ENCODE measurements around the gene PIEZO2. TPM values are rescaled to one million over a fixed set of nuclear protein-coding genes. Genes with fewer than 3 reads are reported as not detected.

The PIEZO2 gene
- total and polyA plus RNA-seq, 2 experiments from 2014 or later, result 24.5 to 70.8 TPM

- Histone ChIP-seq H4K20me1 (ENCODE audit: insufficient read depth, poor library complexity, severe bottlenecking) (no peaks in the 10 kb centered on the region), H3K79me2 (no peaks in the 10 kb centered on the region), H2AFZ (no peak overlapping the region), H3K9me2 (replicated peaks; ENCODE audit: insufficient read depth) (no peaks in the 10 kb centered on the region), H3K27me3 (no peaks in the 10 kb centered on the region), H3K4me2 (no peak overlapping the region), H3K36me3 (replicated peaks; ENCODE audit: insufficient read depth, low read depth) (no peaks in the 10 kb centered on the region), H3K4me1 (ENCODE audit: insufficient read depth) (no peaks in the 10 kb centered on the region), H3K9me3 (ENCODE audit: low read depth) (no peaks in the 10 kb centered on the region), H3K4me3 (no peak overlapping the region), H3K27ac (no peak overlapping the region)
- TF ChIP-seq EZH2 (IDR thresholded peaks at IDR 0.05; ENCODE audit: borderline replicate concordance) (no peak), CTCF (IDR thresholded peaks at IDR 0.05; ENCODE audit: poor library complexity) (no peak), EZH2phosphoT487 (IDR thresholded peaks at IDR 0.05; ENCODE audit: low read depth, severe bottlenecking, unreplicated experiment) (no peak)
- no peak for DNase-seq (ENCODE audit: low spot score)
- WGBS (ENCODE audit: low lambda C conversion rate, missing lambda C conversion rate), result 97% methylated on average over 44 of the region's 67 CpGs
Measured at GRCh38 chr18:10726198-10727068, 422.9 kb downstream of the PIEZO2 start.

GRCh38 chr18:10724666-10725065, 424.7 kb downstream of the PIEZO2 start:
- Histone ChIP-seq H3K4me2 (no peak overlapping the region), H3K79me2 (no peaks in the 10 kb centered on the region), H3K4me3 (no peak overlapping the region), H3K9me3 (ENCODE audit: low read depth) (no peaks in the 10 kb centered on the region), H4K20me1 (ENCODE audit: insufficient read depth, poor library complexity, severe bottlenecking) (no peaks in the 10 kb centered on the region), H3K36me3 (replicated peaks; ENCODE audit: insufficient read depth, low read depth) (no peaks in the 10 kb centered on the region), H2AFZ (no peak overlapping the region), H3K9me2 (replicated peaks; ENCODE audit: insufficient read depth) (no peaks in the 10 kb centered on the region), H3K27me3 (no peaks in the 10 kb centered on the region), H3K4me1 (ENCODE audit: insufficient read depth) (no peaks in the 10 kb centered on the region), H3K27ac (no peak overlapping the region)
- TF ChIP-seq EZH2phosphoT487 (IDR thresholded peaks at IDR 0.05; ENCODE audit: low read depth, severe bottlenecking, unreplicated experiment), result no peak
- TF ChIP-seq EZH2 (IDR thresholded peaks at IDR 0.05; ENCODE audit: borderline replicate concordance), result no peak
- no peak for TF ChIP-seq CTCF (IDR thresholded peaks at IDR 0.05; ENCODE audit: poor library complexity)
- DNase-seq (ENCODE audit: low spot score), result no peak
- 97% methylated on average over 17 of the region's 18 CpGs for WGBS (ENCODE audit: low lambda C conversion rate, missing lambda C conversion rate)

GRCh38 chr18:10723496-10723895, 425.9 kb downstream of the PIEZO2 start:
- Histone ChIP-seq H3K4me1 (ENCODE audit: insufficient read depth) (no peaks in the 10 kb centered on the region), H3K36me3 (replicated peaks; ENCODE audit: insufficient read depth, low read depth) (no peaks in the 10 kb centered on the region), H3K9me3 (ENCODE audit: low read depth) (no peaks in the 10 kb centered on the region), H3K79me2 (no peaks in the 10 kb centered on the region), H2AFZ (no peak overlapping the region), H3K9me2 (replicated peaks; ENCODE audit: insufficient read depth) (no peaks in the 10 kb centered on the region), H3K27ac (no peak overlapping the region), H3K4me2 (no peak overlapping the region), H3K27me3 (no peaks in the 10 kb centered on the region), H3K4me3 (no peak overlapping the region), H4K20me1 (ENCODE audit: insufficient read depth, poor library complexity, severe bottlenecking) (no peaks in the 10 kb centered on the region)
- DNase-seq (ENCODE audit: low spot score), result no peak
- no peak for TF ChIP-seq CTCF (IDR thresholded peaks at IDR 0.05; ENCODE audit: poor library complexity)
- TF ChIP-seq EZH2 (IDR thresholded peaks at IDR 0.05; ENCODE audit: borderline replicate concordance), result no peak
- TF ChIP-seq EZH2phosphoT487 (IDR thresholded peaks at IDR 0.05; ENCODE audit: low read depth, severe bottlenecking, unreplicated experiment), result no peak
- WGBS (ENCODE audit: low lambda C conversion rate, missing lambda C conversion rate), result 94% methylated on average over 4 of the region's 4 CpGs

All from hepatocyte (in vitro differentiated cells).